ENCODE measurements around the gene MAP4K5.

The MAP4K5 gene

GRCh38 chr14:50533241-50533705 lies 904 bp upstream of the MAP4K5 start:
- Histone ChIP-seq H3K36me3 (ENCODE audit: control insufficient read depth, insufficient read depth, low read length) (peaks cover 4% of the 10 kb centered on the region), H3K4me1 (ENCODE audit: control insufficient read depth, insufficient read depth, low read length, poor library complexity, severe bottlenecking) (peaks cover 14% of the 10 kb centered on the region), H3K9me3 (ENCODE audit: control insufficient read depth, low read length) (peaks cover 6% of the 10 kb centered on the region), H3K27ac (ENCODE audit: low read depth, low read length, severe bottlenecking) (no peak overlapping the region), H3K4me3 (ENCODE audit: extremely low read depth, insufficient read depth, low read length, poor library complexity, severe bottlenecking) (peak overlapping the region; percentile 91)
- WGBS, 2 experiments (ENCODE audit: insufficient coverage in 2 of 2), result 53 to 55% methylated on average over 2 to 4 of the region's 5 CpGs

GRCh38 chr14:50531595-50532501 lies 521 bp downstream of the MAP4K5 start:
- H3K4me1 ChIP-seq (ENCODE audit: control insufficient read depth, insufficient read depth, low read length, poor library complexity, severe bottlenecking), result peaks cover 20% of the 10 kb centered on the region
- H3K9me3 ChIP-seq (ENCODE audit: control insufficient read depth, low read length), result peaks cover 4% of the 10 kb centered on the region
- H3K27ac ChIP-seq (ENCODE audit: low read depth, low read length, severe bottlenecking), result peak overlapping the region; percentile 92
- H3K36me3 ChIP-seq (ENCODE audit: control insufficient read depth, insufficient read depth, low read length), result peaks cover 7% of the 10 kb centered on the region
- H3K4me3 ChIP-seq (ENCODE audit: extremely low read depth, insufficient read depth, low read length, poor library complexity, severe bottlenecking), result peak overlapping the region; percentile 91
- 0% methylated on average over 59 to 68 of the region's 82 CpGs for WGBS, 2 experiments (ENCODE audit: insufficient coverage in 2 of 2)

- no peak overlapping the region for H3K27ac ChIP-seq (ENCODE audit: low read depth, low read length, severe bottlenecking)
- 52 to 57% methylated on average over 4 of the region's 8 CpGs for WGBS, 2 experiments (ENCODE audit: insufficient coverage in 2 of 2)
- H3K4me3 ChIP-seq (ENCODE audit: extremely low read depth, insufficient read depth, low read length, poor library complexity, severe bottlenecking), result peak overlapping the region; percentile 91
- H3K36me3 ChIP-seq (ENCODE audit: control insufficient read depth, insufficient read depth, low read length), result peaks cover 11% of the 10 kb centered on the region
- no peaks in the 10 kb centered on the region for H3K9me3 ChIP-seq (ENCODE audit: control insufficient read depth, low read length)
- peaks cover 20% of the 10 kb centered on the region for H3K4me1 ChIP-seq (ENCODE audit: control insufficient read depth, insufficient read depth, low read length, poor library complexity, severe bottlenecking)
Observed at GRCh38 chr14:50530794-50531365, 1.5 kb downstream of the MAP4K5 start.

GRCh38 chr14:50530358-50530757 lies 2.0 kb downstream of the MAP4K5 start:
- WGBS, 2 experiments (ENCODE audit: insufficient coverage in 2 of 2), result no CpG with 5 or more reads among the region's 1 CpG
- Histone ChIP-seq H3K27ac (ENCODE audit: low read depth, low read length, severe bottlenecking) (no peak overlapping the region), H3K9me3 (ENCODE audit: control insufficient read depth, low read length) (no peaks in the 10 kb centered on the region), H3K4me3 (ENCODE audit: extremely low read depth, insufficient read depth, low read length, poor library complexity, severe bottlenecking) (peak overlapping the region; percentile 91), H3K36me3 (ENCODE audit: control insufficient read depth, insufficient read depth, low read length) (peaks cover 15% of the 10 kb centered on the region), H3K4me1 (ENCODE audit: control insufficient read depth, insufficient read depth, low read length, poor library complexity, severe bottlenecking) (peaks cover 20% of the 10 kb centered on the region)

- Histone ChIP-seq H3K36me3 (ENCODE audit: control insufficient read depth, insufficient read depth, low read length) (peaks cover 23% of the 10 kb centered on the region), H3K9me3 (ENCODE audit: control insufficient read depth, low read length) (no peaks in the 10 kb centered on the region), H3K4me3 (ENCODE audit: extremely low read depth, insufficient read depth, low read length, poor library complexity, severe bottlenecking) (peak overlapping the region; percentile 91), H3K4me1 (ENCODE audit: control insufficient read depth, insufficient read depth, low read length, poor library complexity, severe bottlenecking) (peaks cover 20% of the 10 kb centered on the region), H3K27ac (ENCODE audit: low read depth, low read length, severe bottlenecking) (no peak overlapping the region)
- WGBS, 2 experiments (ENCODE audit: insufficient coverage in 2 of 2), result 88% methylated on average over 4 of the region's 6 CpGs
Observed at GRCh38 chr14:50529288-50530179, 2.8 kb downstream of the MAP4K5 start.

- WGBS, 2 experiments (ENCODE audit: insufficient coverage in 2 of 2), result no CpG with 5 or more reads among the region's 1 CpG
- peaks cover 26% of the 10 kb centered on the region for H3K4me1 ChIP-seq (ENCODE audit: control insufficient read depth, insufficient read depth, low read length, poor library complexity, severe bottlenecking)
- H3K9me3 ChIP-seq (ENCODE audit: control insufficient read depth, low read length), result no peaks in the 10 kb centered on the region
- H3K36me3 ChIP-seq (ENCODE audit: control insufficient read depth, insufficient read depth, low read length), result peaks cover 30% of the 10 kb centered on the region
- H3K27ac ChIP-seq (ENCODE audit: low read depth, low read length, severe bottlenecking), result no peak overlapping the region
- H3K4me3 ChIP-seq (ENCODE audit: extremely low read depth, insufficient read depth, low read length, poor library complexity, severe bottlenecking), result no peak overlapping the region
Observed at GRCh38 chr14:50528000-50528399, 4.4 kb downstream of the MAP4K5 start.

- Histone ChIP-seq H3K4me3 (ENCODE audit: extremely low read depth, insufficient read depth, low read length, poor library complexity, severe bottlenecking) (no peak overlapping the region), H3K9me3 (ENCODE audit: control insufficient read depth, low read length) (no peaks in the 10 kb centered on the region), H3K36me3 (ENCODE audit: control insufficient read depth, insufficient read depth, low read length) (peaks cover 38% of the 10 kb centered on the region), H3K4me1 (ENCODE audit: control insufficient read depth, insufficient read depth, low read length, poor library complexity, severe bottlenecking) (peaks cover 22% of the 10 kb centered on the region), H3K27ac (ENCODE audit: low read depth, low read length, severe bottlenecking) (no peak overlapping the region)
- WGBS, 2 experiments (ENCODE audit: insufficient coverage in 2 of 2), result 95 to 97% methylated on average over 5 of the region's 6 CpGs
Observed at GRCh38 chr14:50524731-50525515, 7.4 kb downstream of the MAP4K5 start.

- peaks cover 14% of the 10 kb centered on the region for H3K4me1 ChIP-seq (ENCODE audit: control insufficient read depth, insufficient read depth, low read length, poor library complexity, severe bottlenecking)
- 100% methylated on average over 2 of the region's 2 CpGs; no CpG with 5 or more reads in 1 of the 2 experiments for WGBS, 2 experiments (ENCODE audit: insufficient coverage in 2 of 2)
- peaks cover 39% of the 10 kb centered on the region for H3K36me3 ChIP-seq (ENCODE audit: control insufficient read depth, insufficient read depth, low read length)
Observed at GRCh38 chr14:50524060-50524459, 8.3 kb downstream of the MAP4K5 start.

GRCh38 chr14:50523271-50524041 lies 8.9 kb downstream of the MAP4K5 start:
- WGBS, 2 experiments (ENCODE audit: insufficient coverage in 2 of 2), result 75 to 94% methylated on average over 1 to 2 of the region's 5 CpGs
- H3K27ac ChIP-seq (ENCODE audit: low read depth, low read length, severe bottlenecking), result no peak overlapping the region
- H3K36me3 ChIP-seq (ENCODE audit: control insufficient read depth, insufficient read depth, low read length), result peaks cover 36% of the 10 kb centered on the region

More at GRCh38 chr14:50524060-50524459, 8.3 kb downstream of the MAP4K5 start:
- Histone ChIP-seq H3K4me3 (ENCODE audit: extremely low read depth, insufficient read depth, low read length, poor library complexity, severe bottlenecking) (no peak overlapping the region), H3K9me3 (ENCODE audit: control insufficient read depth, low read length) (no peaks in the 10 kb centered on the region), H3K27ac (ENCODE audit: low read depth, low read length, severe bottlenecking) (no peak overlapping the region)

More at GRCh38 chr14:50523271-50524041, 8.9 kb downstream of the MAP4K5 start:
- H3K4me1 ChIP-seq (ENCODE audit: control insufficient read depth, insufficient read depth, low read length, poor library complexity, severe bottlenecking), result peaks cover 13% of the 10 kb centered on the region
- no peak overlapping the region for H3K4me3 ChIP-seq (ENCODE audit: extremely low read depth, insufficient read depth, low read length, poor library complexity, severe bottlenecking)
- no peaks in the 10 kb centered on the region for H3K9me3 ChIP-seq (ENCODE audit: control insufficient read depth, low read length)

Measured in mesodermal cell (in vitro differentiated cells).